ENCODE results near the gene IBTK. TPM values are rescaled to one million over a fixed set of nuclear protein-coding genes. Genes with fewer than 3 reads are reported as not detected.

Gene IBTK
- polyA plus RNA-seq, 3 donors: 7.0 to 20.2 (median 13.1) TPM

GRCh38 chr6:82142524-82142923, 105.0 kb downstream of the IBTK start:
- no peaks in the 10 kb centered on the region for H3K36me3 Mint-ChIP-seq
- H3K4me3 Mint-ChIP-seq: no peak overlapping the region
- H2AFZ ChIP-seq (ENCODE audit: insufficient read depth, low read depth, low read length, poor library complexity, severe bottlenecking): no peak overlapping the region
- H3K9ac ChIP-seq (ENCODE audit: insufficient read depth, low read length, poor library complexity, severe bottlenecking): no peak overlapping the region
- H4K20me1 ChIP-seq (ENCODE audit: insufficient read depth, low read length): no peaks in the 10 kb centered on the region
- H3K27ac ChIP-seq (ENCODE audit: low read depth in 1 of 2, low read length in 2 of 2): no peak overlapping the region
- peaks cover 0 to 5% of the 10 kb centered on the region in 2 donors for H3K9me3 ChIP-seq (replicated peaks in 1 of 2; ENCODE audit: control insufficient read depth in 1 of 2, insufficient read depth in 1 of 2, low read length in 2 of 2)
- H3K4me1 Mint-ChIP-seq: no peaks in the 10 kb centered on the region
- no peak overlapping the region for H3K4me2 ChIP-seq (replicated peaks; ENCODE audit: extremely low read depth, low read length, poor library complexity, severe bottlenecking)
- intact Hi-C loops (cut with micrococcal nuclease): no loop called here
- peaks cover 0 to 14% (median 4%) of the 10 kb centered on the region in 7 donors for H3K9me3 Mint-ChIP-seq
- no peak overlapping the region for H3K4me3 ChIP-seq (replicated peaks in 1 of 3; ENCODE audit: low read depth in 2 of 3, low read length in 3 of 3)
- H3K36me3 ChIP-seq (replicated peaks in 1 of 2; ENCODE audit: control insufficient read depth in 1 of 2, insufficient read depth in 2 of 2, low read length in 2 of 2): no peaks in the 10 kb centered on the region
- no peaks in the 10 kb centered on the region for H3K27me3 ChIP-seq (ENCODE audit: control insufficient read depth in 2 of 2, insufficient read depth in 2 of 2, low read length in 2 of 2)
- H3K27ac Mint-ChIP-seq: no peak overlapping the region
- H3K27me3 Mint-ChIP-seq (ENCODE audit: low read depth in 3 of 3): no peaks in the 10 kb centered on the region
- DNase-seq: no peak
- TF ChIP-seq, protein P1, sequence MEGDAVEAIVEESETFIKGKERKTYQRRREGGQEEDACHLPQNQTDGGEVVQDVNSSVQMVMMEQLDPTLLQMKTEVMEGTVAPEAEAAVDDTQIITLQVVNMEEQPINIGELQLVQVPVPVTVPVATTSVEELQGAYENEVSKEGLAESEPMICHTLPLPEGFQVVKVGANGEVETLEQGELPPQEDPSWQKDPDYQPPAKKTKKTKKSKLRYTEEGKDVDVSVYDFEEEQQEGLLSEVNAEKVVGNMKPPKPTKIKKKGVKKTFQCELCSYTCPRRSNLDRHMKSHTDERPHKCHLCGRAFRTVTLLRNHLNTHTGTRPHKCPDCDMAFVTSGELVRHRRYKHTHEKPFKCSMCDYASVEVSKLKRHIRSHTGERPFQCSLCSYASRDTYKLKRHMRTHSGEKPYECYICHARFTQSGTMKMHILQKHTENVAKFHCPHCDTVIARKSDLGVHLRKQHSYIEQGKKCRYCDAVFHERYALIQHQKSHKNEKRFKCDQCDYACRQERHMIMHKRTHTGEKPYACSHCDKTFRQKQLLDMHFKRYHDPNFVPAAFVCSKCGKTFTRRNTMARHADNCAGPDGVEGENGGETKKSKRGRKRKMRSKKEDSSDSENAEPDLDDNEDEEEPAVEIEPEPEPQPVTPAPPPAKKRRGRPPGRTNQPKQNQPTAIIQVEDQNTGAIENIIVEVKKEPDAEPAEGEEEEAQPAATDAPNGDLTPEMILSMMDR (IDR thresholded peaks at IDR 0.05): no peak
- 100% methylated on average over 3 of the region's 4 CpGs for WGBS (ENCODE audit: insufficient coverage)
- no peaks in the 10 kb centered on the region for H3K4me1 ChIP-seq (ENCODE audit: control insufficient read depth in 1 of 2, insufficient read depth in 2 of 2, low read length in 2 of 2)
- H3K79me2 ChIP-seq (ENCODE audit: insufficient read depth, low read length): no peaks in the 10 kb centered on the region

- Mint-ChIP-seq H3K36me3 (no peaks in the 10 kb centered on the region), H3K9me3 (peaks cover 0 to 15% (median 4%) of the 10 kb centered on the region in 7 donors), H3K27ac (no peak overlapping the region), H3K4me1 (no peaks in the 10 kb centered on the region), H3K4me3 (no peak overlapping the region), H3K27me3 (ENCODE audit: low read depth in 3 of 3) (peaks cover 0 to 2% (median 0%) of the 10 kb centered on the region in 3 donors)
- intact Hi-C loops (cut with micrococcal nuclease): no loop called here
- no peak for DNase-seq
- H3K4me1 ChIP-seq (ENCODE audit: control insufficient read depth in 1 of 2, insufficient read depth in 2 of 2, low read length in 2 of 2): no peaks in the 10 kb centered on the region
- H4K20me1 ChIP-seq (ENCODE audit: insufficient read depth, low read length): no peaks in the 10 kb centered on the region
- no peaks in the 10 kb centered on the region for H3K27me3 ChIP-seq (ENCODE audit: control insufficient read depth in 2 of 2, insufficient read depth in 2 of 2, low read length in 2 of 2)
- 89% methylated on average over 6 of the region's 8 CpGs for WGBS (ENCODE audit: insufficient coverage)
- no peak overlapping the region for H3K27ac ChIP-seq (ENCODE audit: low read depth in 1 of 2, low read length in 2 of 2)
- no peak overlapping the region for H2AFZ ChIP-seq (ENCODE audit: insufficient read depth, low read depth, low read length, poor library complexity, severe bottlenecking)
- H3K36me3 ChIP-seq (replicated peaks in 1 of 2; ENCODE audit: control insufficient read depth in 1 of 2, insufficient read depth in 2 of 2, low read length in 2 of 2): no peaks in the 10 kb centered on the region
- peaks cover 0 to 5% of the 10 kb centered on the region in 2 donors for H3K9me3 ChIP-seq (replicated peaks in 1 of 2; ENCODE audit: control insufficient read depth in 1 of 2, insufficient read depth in 1 of 2, low read length in 2 of 2)
- TF ChIP-seq, protein P1 (IDR thresholded peaks at IDR 0.05): no peak
- no peaks in the 10 kb centered on the region for H3K79me2 ChIP-seq (ENCODE audit: insufficient read depth, low read length)
- no peak overlapping the region for H3K9ac ChIP-seq (ENCODE audit: insufficient read depth, low read length, poor library complexity, severe bottlenecking)
- no peak overlapping the region for H3K4me2 ChIP-seq (replicated peaks; ENCODE audit: extremely low read depth, low read length, poor library complexity, severe bottlenecking)
- H3K4me3 ChIP-seq (replicated peaks in 1 of 3; ENCODE audit: low read depth in 2 of 3, low read length in 3 of 3): no peak overlapping the region
These were observed 109.3 kb downstream of the IBTK start for GRCh38 chr6:82138075-82138791.

All from CD14-positive monocyte (primary cell).